Measurements from ENCODE around the gene AKAP3.

Gene AKAP3

DNA sequence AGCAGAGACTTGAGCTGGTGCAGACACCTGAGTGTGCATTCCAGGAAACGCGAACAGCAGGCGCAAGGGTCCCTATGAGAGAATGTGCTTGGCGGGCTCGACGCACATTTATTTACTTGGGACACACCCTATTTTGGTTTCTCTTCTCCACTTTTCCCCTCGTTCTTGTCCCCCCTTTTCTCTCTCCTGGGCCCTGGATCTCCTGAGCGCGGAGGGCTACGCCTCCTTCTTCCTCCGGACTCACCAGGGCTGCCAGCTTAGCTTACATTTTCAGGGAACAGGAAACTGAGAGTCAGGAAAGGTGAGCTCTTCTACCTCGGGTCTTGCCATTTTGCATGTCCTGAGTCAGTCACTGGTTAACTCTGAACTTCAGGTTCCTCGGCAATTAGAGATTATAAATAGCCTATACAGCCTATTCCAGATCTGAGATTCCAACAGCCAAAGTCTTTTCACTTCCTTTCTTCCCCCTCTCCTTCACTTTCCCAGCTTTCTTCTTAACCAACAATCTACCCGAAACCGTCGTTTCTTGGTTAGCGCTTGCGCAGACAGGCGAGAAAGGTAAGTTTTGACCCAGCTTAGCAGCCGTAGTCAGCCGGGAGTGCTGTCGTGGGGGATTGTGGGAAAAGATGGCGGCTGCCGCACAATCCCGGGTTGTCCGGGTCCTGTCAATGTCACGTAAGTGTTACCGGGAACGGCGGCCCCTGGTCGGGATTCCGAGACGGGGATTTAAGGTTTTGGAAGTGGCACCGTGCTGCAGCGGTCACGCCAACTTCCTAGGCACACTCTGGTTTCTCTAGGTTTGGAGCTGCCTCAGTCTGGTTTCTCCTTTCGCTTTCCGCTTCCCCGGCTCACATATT is at the start of gene AKAP3, which contains the start of gene NDUFA9:
Gene AKAP3 (minus strand): TSS at position 551 of the 857 bp plus-strand sequence. CDS start 10,855 bp downstream, outside the sequence.
Gene NDUFA9 (plus strand): TSS at position 614 of the 857 bp plus-strand sequence. CDS start 13 bp downstream, at position 627.
- DNase-seq (peak; percentile 83), ATAC-seq (peak; percentile 98)

DNA sequence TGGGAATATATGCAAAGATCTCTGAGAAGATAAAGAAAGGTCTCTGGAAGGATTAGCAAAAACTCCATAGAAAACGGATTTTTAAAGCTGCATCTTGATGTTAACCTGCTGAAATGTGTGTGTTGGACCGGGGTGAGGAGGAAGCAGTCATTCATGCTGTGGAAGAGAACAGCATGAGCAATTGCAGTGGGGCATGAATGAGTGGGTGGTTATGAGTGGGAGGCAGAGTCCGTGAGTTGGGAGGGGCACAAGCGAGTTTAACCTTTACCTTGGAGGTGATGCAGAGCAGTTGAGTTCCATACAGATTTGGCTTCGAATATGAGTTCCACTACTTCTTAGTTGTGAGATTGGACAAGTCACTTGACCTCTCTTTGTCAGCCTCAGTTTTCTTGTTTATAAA is 41.9 kb upstream of the AKAP3 start:
- ATAC-seq (no peak), DNase-seq (no peak)

DNA sequence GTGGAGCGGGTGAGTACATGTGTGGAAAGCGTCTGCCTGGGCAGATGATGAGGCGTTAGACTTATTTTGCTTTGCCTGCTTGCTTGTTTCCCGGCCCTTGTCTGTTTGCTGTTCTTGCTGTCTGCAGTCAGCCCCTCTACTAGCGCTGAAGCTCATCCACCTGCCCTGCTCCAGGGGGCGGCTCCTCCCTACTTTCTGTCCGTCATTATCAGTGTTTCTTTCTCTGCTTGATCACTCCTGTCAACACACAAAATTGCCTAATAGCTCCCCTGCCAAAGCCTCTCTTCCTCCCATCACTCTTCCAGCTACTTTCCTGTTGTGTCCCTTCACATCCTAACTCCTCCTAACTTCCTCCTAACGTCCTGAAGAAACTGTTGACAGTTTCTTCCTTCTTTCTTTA is 36.5 kb upstream of the AKAP3 start:
- ATAC-seq (no peak), DNase-seq (no peak)

DNA sequence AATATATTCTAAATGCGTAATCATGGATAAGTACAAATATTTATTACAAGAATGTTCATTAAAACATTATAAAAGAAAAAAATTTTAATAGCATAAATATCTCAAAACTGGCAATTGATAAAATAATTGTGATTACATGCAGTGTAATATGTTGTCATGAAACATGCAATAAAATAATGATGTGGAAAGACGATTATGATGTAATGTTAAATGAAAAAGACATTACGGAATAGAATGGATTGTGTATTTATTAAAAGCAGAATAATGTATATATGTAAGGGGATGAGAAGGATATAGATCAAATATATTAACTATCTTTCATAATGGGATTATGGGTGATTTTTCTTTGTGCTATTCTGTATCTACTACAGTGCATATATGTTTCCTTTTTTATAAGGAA is 32.9 kb upstream of the AKAP3 start:
- ATAC-seq = no peak

DNA sequence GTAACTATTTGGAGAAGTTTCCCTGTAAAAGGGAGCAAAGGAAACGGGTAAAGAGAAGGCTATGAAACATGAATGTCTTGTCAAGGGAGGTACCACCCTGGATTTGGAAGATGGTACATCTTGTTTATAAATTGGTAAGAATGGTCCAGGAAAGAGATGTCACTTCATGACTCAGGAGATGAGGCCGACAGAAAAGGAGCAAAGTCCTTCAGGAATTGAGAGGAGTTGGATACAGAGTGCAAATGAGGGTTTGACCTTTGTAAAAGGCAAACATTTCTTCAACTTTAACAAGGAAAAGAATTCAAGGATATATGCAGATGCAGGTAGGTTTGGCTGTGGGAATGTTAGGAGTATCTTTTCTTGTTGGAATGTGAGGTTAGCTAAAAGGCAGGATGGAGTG is 30.9 kb upstream of the AKAP3 start:
- DNase-seq (no peak), ATAC-seq (no peak)

More for the DNA sequence above, 32.9 kb upstream of the AKAP3 start:
- no peak for DNase-seq

DNA sequence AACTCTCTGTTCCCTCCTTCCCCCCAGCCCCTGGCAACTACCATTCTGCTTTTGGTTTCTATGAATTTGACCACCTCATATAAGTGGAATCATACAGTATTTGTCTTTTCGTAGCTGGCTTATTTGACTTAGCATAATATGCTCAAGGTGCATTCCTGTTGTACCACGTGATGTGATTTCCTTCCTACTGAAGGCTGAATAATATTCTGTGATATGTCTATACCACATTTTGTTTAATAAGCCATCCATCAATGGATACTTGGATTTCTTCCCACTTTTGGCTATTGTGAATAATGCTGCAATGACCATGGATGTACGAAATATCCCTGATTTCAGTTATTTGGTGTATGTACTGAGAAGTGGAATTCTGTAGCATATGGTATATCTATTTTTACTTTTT is 16.4 kb upstream of the AKAP3 start:
- no peak for DNase-seq
- ATAC-seq = no peak

DNA sequence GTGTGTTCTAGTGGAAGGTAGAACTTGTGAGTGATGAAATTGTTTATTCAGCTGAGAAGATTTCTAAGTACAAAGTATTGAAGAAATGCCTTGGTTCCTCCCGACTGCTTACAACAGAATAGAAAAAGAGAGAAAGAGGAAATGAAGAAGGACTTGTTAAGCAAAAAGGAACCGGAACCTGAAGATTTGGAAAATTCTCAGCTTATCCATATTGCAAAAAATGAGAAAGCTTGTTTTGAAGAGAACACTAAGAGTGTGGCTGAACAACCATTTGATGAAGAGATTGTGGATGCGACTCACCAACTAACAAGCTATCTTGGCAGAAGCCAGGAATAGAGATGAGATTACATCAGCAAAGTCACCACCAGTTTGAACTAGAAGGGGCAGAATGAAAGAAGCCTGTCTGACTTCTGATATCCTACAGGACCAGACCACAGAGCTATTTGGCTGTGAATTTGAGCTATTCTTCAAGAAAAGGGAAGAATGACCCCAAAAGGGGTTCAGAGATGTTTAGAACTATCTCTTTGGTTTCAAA is 15.2 kb upstream of the AKAP3 start:
- no peak for ATAC-seq
- DNase-seq = no peak

DNA sequence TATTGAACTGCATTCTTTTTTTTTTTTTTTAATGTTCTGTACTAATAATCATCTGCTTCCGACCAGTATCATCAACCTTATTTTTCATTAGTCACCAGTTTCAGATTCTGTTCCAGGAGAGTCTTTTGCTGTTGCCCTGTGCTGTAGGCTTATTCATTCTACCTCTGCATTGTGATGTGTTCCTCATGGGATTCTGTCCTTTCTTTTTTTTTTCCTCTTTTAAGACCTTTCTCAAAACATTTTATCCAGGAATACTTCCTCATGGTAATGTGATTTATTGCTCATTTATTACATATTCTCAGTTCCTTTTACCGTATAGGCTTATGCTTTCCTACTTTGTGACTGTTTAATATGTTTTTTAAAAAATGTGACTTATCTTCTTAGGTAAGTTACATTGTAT is 4.8 kb upstream of the AKAP3 start:
- ATAC-seq (no peak), DNase-seq (no peak)

DNA sequence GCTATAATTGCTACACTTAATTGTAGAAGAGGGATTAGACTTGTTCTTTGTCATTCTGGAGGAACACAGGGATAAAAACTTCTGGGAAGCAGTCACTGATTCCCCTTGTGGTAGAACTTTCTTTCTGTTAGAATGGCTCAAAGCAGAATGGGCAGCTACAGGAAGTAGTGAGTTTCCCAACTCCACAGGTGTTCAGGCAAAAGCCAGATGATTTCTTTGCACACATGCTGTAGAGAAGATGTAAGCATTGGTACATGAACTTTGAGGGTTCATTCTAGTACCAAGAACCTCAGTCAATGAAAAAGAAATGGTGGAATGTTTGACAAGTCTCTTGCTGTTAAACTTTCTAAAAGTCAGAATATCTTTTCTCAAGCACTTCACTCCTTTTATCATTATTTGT is 4.4 kb upstream of the AKAP3 start:
- ATAC-seq = no peak
- no peak for DNase-seq

DNA sequence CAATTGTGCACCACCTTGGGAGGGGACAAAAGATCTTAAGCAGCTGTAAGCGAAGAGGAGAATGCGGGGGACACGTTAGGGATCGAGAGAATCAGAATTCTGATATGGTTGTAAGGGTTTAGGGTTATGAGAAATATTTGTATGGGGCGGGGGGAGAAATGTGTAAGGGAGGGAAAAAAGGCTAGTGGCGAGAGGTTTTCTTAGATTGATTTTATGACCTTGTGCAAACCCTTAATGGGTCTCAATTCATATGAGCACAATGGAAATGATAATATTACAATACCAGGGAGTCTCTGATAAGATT is 459 bp upstream of the AKAP3 start:
- ATAC-seq (no peak), DNase-seq (no peak)

DNA sequence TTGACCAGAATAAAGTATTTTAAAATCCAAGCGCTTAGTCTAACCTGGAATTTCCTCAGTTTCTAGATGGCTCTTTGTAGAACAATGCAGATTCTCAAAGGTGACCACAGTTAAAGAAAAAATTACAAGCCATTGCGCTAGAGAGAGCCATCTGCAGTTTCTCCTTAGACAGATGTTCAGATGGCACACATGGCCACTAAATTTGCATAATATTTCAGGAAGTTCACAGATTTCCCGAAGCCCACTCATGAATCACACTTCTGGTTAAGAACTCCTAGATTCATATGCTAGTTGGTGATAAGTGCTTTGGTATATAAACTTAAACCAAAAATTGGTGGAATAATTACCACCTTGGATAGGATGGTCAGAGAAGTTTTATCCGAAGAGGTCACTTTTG is 749 bp downstream of the AKAP3 start:
- ATAC-seq (no peak), DNase-seq (no peak)

DNA sequence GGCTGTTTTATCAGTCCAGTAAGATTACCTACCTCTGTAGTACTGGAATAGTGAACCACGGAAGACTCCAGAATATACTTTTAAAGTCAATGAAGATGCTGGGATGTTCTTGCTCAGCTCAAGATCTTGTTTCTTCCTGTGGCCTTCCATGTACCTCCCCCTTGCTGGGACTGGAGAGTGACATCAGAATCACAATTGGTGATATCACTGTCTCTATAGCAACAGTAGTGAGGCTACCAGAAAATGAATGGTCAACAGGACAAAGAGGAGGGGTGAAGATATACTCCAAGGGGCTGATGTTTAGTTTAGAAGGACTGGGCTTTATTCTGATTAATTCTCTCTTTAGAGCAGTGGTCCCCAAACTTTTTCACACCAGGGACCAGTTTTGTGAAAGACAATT is 3.8 kb downstream of the AKAP3 start:
- no peak for DNase-seq
- ATAC-seq = no peak

DNA sequence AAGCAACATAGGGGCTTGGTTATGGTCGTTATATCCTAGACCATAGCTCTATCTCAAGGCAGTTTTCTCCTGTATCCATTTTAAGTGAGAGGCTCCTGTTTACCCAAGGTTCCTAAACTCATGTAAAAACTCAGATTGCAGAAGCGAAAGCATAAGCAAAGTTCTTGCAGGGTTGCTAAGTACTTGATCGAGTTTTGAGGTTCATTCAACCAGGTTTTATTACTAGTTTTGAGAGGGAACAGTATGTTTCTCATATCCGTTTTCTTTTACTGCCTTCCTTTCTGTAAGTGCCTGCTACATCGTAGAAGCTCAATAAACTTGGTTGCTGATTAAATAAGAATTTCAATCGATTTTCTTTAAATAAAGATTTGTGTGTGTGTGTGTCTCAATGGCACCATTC is 5.1 kb downstream of the AKAP3 start:
- ATAC-seq (no peak), DNase-seq (no peak)

DNA sequence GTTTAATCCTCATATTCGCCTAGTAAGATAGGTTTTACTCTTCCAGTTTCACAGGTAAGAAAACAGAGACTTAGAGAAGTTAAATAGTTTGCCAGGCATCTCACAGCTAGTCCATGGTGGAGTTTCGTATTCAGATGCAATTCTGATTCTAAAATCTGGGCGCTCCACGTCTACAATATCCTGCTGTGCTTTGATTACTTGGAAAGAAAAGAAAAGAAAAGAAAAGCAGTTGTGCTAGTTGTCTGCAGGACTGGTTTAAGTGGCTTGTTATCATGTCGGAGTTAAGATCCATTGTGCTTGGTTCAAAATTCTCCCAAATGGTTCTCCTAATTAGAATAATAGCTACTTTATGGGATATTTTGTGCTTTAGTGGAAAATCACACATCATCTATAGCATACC is 18.6 kb downstream of the AKAP3 start:
- ATAC-seq = no peak
- DNase-seq = no peak

DNA sequence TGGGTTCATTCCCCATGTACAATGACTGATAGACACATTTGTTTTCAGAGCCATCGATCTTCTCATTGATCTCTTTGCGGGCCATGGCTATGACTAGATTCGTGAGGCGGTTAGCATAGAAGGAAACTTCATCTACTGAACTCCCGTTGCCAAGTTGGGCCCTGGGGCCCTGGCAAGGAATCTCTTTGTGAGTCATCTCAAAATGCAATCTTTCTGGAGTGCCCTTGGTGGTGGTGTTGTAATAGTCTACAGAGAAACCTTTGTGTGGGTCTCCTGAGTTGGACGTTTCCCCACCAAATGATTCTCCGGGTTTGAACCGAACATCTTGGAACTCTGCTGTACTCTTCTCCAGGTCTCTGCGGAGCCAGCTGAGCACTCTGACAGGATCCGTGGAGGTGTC is 20.4 kb downstream of the AKAP3 start:
- ATAC-seq (no peak), DNase-seq (no peak)

DNA sequence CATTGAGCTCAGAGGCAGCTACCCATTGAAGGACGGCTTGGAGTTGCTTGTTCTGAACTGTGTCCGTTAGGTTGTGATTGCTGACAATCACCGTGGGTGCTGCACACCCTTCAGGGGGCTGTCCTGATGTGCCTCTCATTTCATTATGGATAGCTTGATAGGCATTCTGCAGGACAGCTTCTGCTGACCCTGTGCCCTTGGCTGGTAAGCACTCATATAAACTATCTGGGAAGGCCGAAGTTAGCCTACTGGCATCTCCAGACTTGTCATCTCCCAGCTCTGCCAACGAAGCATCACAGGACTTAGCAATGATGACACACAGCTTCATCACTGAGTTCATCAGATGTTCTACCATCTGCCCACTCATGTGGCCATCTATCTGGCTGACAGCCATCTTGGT is 22.3 kb downstream of the AKAP3 start:
- ATAC-seq = no peak

DNA sequence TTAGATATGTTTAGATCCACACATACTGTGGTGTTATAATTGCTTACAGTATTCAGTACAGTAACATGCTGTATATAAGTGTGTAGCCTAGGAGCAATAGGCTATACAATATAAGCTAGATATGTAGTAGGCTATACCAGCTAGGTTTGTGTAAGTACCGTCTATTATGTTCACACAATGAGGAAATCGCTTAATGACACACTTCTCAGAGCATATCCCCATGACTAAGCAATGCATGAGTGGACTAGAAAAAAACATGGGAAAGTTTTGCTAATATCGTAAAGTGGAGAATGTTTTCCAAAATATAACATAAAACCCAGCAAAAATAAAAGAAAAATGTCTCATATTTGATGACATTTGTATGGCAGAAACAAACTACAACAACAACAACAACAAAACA is 27.3 kb downstream of the AKAP3 start:
- ATAC-seq (no peak), DNase-seq (no peak)

More for the DNA sequence above, 22.3 kb downstream of the AKAP3 start:
- DNase-seq = no peak

DNA sequence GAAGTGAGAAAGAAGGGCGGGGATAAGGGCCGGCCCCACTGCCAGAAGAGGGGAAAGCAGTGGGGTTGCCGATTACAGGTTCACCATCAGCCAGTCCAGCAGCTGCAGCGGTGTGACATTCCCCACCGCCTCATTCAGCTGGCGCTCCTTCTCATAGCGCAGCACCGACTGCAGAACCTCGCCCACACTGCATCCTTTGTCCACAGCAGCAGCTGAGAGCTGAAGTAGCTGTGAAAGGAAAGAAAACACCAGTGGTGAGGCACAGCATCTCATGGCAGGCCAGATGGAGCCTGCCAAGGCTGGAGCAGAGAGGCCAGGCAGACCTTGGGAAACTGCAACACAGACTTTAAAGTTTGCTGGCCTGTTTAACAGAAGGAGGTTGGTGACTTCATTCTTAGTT is 33.2 kb downstream of the AKAP3 start:
- DNase-seq (no peak), ATAC-seq (no peak)

DNA sequence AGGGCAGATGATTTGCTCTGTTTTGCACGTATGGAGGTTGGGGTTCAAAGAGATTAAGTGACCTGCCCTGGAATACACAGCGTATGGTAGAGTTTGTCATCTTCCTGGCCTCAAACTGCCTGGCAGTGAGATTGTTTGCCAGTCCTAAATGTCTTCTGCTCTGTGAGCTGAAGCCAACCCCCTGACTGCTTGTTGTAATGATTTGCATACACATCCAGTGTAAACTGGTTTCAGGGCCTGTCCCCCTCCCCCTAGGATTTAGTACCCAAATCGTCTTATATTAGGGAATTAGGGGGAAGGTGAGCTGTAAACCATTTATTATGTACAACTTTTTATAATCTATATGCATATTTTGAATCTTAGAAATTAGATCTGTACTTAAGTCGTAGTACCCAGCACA is 38.4 kb downstream of the AKAP3 start:
- ATAC-seq = no peak
- DNase-seq = no peak

DNA sequence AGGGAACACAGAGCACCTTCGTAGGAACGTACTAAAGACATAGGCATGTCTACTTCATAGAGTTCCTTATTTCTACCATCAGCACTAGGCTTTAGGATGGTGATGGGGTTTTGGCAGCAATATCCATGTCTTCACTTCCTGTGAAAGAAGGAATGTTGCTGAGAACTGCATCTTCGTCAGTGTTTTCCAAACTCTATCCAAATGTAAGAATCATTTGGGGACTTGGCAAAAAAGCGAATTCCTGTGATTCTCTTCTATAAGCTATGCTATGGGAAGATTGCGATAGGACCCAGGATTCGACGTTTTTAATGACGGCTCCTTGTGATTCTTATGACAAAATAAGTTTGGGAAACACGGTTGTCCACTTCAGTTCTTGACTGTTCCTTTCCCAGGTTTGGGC is 39.8 kb downstream of the AKAP3 start:
- no peak for DNase-seq
- ATAC-seq = no peak

DNA sequence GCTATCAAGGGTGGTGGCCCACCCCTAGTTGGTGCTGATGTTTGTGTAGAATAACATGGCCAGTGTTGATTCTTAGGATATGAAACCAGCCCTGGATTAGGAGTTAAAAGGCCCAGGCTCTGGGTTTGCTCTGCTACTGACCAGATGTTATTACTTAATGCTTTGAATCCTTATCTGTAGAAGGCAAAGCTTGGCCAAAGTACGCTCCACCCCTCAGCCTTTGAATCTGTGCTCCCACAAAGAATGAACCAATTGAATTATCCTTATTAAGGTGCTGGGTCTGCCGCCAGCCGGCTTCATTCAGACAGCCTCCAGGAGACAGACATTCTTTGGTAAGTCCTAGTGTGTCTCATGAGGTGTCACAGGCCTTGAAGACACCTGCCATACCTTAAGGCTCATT is 41.8 kb downstream of the AKAP3 start:
- no peak for ATAC-seq
- no peak for DNase-seq

DNA sequence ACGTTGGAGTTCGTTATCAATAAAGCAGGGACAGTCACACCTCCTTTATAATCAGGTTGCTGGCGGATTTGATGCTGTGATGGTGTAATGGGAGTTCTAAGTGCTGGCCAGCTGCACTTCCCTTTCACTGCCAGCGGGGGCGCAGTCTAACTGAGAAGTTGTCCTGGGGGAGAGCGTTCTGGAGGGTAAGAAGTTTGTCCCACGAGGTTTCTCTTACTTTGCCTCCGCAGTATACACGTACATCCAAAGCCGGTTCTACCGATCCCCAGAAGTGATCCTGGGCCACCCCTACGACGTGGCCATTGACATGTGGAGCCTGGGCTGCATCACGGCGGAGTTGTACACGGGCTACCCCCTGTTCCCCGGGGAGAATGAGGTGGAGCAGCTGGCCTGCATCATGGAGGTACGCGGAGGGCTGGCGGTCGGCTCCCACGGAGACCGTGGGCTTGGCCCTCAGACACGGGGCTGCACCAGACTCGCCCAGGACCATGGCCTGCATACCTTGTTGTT is 44.1 kb downstream of the AKAP3 start:
- peak; percentile 98 for ATAC-seq
- DNase-seq = peak; percentile 86

DNA sequence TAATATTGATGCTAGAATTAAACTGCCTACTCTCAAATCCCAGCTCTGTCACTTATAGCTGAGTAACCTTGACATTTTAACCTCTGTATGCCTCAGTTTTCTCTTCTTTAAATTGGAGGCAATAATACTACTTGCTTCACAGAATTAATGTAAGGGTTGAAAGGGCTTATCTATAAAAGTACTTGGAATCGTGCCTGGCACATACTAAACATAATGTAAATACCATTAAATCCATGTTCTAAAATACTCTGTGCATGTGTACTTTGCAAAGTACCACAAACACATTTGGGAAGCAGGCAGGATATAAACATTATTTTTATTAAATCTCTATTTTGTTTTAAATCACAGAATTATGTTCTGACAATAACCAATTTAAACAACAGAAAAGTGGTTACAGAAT is 44.9 kb downstream of the AKAP3 start:
- ATAC-seq = no peak
- no peak for DNase-seq

DNA sequence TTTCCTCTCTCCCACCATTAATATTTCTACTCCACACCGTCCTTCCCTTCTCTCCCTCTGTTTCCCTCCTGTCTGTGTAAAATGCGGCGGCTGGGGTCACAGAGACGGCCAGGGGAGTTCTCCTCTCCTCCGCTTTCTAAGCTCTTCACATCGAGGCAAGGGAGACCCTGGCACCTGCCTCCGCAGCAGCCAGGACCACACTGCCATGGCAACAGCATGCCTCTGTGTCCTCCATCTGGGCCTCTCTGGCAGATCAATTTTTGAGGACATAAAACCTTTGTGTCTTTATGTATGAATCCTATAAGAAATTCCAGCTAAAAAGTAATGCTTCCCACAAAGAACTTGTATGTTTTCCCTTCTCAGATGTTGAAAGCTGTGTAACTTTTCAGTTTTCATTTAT is 45.4 kb downstream of the AKAP3 start:
- DNase-seq = no peak
- no peak for ATAC-seq
